HG03159 (cell line): ENCODE results near the gene ANGPTL2.

ENCODE experiments used
- ATAC-seq: cut with Tn5 transposase; IDR thresholded peaks from one replicate; pipeline ENCODE4 v1.9.1; 2021; ENCODE audit warnings: mild to moderate bottlenecking, moderate library complexity; ENCODE audit not compliant: unreplicated experiment

The ANGPTL2 gene

DNA sequence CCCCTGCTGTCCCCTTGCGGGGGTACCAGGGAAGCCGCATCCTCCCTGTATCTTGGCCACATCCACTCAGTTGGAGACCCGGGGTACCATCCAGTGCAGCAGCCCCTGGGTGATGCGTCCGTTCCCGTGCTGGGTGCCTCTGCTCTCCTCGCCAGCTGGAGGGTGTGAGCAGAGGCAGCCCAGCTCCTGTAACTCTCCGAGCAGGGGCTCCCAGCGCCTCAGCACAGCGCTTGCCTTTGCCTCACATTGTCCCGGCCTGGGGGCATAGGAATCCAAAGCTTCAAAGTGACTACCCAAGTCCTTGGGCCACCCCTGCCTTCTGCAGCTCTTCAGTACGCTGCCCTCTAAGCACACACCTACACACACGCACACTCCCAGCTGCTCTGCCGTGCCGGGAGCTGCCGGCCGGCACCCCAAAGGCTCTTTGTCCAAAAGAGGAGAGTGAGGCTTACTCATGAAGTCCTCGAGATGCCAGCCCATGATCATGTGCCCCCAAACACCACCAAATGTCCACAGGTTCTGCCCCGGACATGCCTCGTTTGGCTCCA lies 733 bp downstream of the ANGPTL2 start:
- no peak for ATAC-seq

DNA sequence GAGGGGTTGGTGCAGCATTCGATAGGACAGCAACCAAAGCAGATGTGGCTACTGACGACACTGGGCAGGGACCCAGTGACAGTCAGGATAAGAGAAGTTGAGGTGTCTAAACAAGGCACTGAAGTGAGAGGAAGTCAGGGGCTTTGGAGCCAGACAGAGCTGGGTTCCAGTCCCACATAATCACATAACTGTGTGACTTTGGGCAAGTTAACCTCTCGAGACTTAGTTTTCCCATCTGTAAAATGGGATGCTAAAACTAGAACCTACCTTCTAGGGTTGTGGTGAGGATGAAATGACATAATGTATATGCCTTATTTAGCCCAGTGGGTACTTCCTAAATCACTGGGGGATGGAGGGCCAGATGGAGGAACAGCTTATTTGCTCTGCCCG lies 3.1 kb downstream of the ANGPTL2 start:
- ATAC-seq, result no peak

GRCh38 chr9:127118597-127119319 lies 3.7 kb downstream of the ANGPTL2 start:
- ATAC-seq, result no peak

- no peak for ATAC-seq
Observed at GRCh38 chr9:127117801-127118200, 4.6 kb downstream of the ANGPTL2 start.

- ATAC-seq, result no peak
Observed at GRCh38 chr9:127116957-127117356, 5.5 kb downstream of the ANGPTL2 start.

- no peak for ATAC-seq
Observed at GRCh38 chr9:127116088-127116726, 6.2 kb downstream of the ANGPTL2 start.

GRCh38 chr9:127114606-127115005 lies 7.8 kb downstream of the ANGPTL2 start:
- no peak for ATAC-seq

- ATAC-seq, result no peak
Observed at GRCh38 chr9:127113191-127113972, 9.1 kb downstream of the ANGPTL2 start.

DNA sequence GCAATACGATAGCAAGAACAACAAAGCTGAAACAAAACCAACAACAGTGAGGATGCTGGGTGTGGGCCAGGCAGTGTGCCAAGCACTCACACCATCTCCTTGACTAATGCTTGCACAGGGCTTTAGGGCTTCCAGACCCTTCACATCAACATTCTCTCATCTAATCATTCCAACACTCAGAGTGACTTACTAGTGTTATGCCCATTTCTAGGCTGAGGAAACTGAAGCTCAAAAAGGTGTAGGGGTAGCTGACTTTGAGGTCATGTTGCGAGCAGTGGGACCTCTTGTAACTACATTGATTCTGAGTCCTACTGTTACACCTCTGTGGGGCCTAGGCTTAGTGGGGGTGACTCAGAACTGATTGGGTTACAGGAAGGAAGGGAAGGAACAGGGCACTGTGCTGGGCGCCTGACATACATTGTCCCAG lies 9.7 kb downstream of the ANGPTL2 start:
- no peak for ATAC-seq

DNA sequence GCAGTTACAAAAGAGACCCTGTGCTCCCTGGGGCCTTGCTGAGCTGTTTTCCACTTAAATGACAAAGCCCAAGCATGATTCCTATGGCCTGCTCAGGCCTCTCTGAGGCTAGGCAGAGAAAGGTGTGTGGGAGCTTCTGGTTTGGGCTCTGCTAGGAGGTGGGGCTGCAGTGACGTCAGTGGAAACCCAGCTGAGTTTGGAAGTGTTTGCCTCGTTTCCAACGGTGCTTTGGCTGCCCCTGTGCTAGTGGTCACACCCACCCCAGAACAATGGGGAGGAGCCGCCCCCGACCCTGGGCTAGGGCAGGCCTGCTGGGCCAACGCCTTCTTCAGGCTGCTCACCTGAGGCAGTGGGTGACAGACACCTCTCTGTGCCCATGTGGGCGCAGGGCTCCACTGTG lies 10.4 kb downstream of the ANGPTL2 start:
- ATAC-seq, result no peak

GRCh38 chr9:127109212-127109711 lies 13.2 kb downstream of the ANGPTL2 start:
- no peak for ATAC-seq

DNA sequence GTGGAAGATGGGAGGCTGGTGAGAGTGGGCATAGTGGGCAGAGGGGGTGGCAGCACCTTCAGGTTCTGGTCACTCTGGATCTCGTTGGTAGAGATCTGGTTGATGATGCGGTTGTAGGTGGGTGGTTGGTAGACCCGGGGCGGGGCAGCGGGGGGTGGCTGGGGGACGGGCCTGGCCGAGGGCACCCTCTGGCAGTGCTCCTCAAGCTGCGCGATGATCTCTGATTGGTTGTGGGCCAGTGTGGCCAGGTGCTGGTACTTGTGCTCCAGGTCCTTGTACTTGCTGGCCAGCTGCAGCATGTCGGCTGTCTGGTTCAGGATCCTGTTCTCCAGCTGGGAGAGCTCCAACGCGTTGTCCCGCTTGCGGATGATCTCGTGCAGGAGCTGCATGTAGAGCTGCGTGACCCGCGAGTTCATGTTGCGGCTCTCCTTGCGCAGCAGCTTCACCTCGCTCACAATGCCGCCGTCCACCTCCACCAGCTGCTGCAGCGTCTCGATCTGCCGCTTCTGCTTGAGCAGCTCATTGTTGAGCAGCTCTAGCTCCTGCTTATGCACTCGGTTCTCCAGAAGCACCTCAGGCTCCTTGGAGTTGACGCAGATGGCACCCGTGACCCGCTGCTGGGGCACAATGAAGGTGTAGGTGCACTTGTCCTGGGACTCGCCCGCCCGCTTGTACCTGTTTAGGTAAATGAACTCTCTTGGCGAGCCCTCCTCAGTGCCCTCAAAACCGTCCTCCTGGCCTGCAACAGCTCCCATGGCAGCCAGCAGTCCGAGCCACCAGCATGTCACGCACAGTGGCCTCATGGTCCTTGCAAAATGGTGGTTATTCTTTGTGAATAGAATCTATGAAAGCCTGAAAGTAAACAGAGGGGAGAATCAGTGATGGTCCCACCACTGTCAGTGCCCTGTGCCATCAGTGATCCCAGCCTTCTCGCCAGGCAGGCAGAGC lies 14.2 kb downstream of the ANGPTL2 start:
- ATAC-seq, result no peak

- ATAC-seq, result no peak
Observed at GRCh38 chr9:127107171-127107928, 15.1 kb downstream of the ANGPTL2 start.

DNA sequence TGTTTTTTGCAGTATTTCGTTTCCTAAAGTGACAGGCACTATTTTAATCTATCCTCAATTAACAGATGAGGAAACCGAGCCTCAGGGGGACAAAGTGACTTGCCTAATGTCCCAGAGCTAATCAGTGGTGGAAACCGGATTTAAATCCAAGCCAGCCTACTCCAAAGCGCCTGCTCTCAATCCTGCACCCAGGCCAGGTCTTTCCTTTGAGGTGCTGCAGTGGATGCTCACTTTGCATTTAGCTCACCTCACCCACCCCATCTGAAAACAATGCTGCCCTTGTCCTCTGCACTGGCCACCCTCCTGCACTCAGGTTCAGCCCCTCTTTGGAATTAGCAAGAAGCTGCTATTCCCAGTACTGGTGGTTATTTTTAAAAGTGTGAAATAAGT lies 16.0 kb downstream of the ANGPTL2 start:
- ATAC-seq, result no peak

- ATAC-seq, result no peak
Observed at GRCh38 chr9:127105805-127106465, 16.5 kb downstream of the ANGPTL2 start.

GRCh38 chr9:127104581-127105311 lies 17.7 kb downstream of the ANGPTL2 start:
- no peak for ATAC-seq

GRCh38 chr9:127102788-127103187 lies 19.6 kb downstream of the ANGPTL2 start:
- no peak for ATAC-seq

GRCh38 chr9:127102176-127102575 lies 20.3 kb downstream of the ANGPTL2 start:
- no peak for ATAC-seq
